H1 (cell line): Measurements from ENCODE around the gene KCNQ1. TPM values are rescaled to one million over a fixed set of nuclear protein-coding genes. Genes with fewer than 3 reads are reported as not detected.

ENCODE experiments used
- CEBPB ChIP-seq: IDR thresholded peaks from 2 replicates; pipeline ENCODE4 v1.6.1; 2012; ENCODE audit warnings: low read depth, low read length
- CHD1 ChIP-seq: IDR thresholded peaks from 2 replicates; pipeline ENCODE4 v1.6.1; 2012; ENCODE audit warnings: low read depth, low read length, improper control_type of control experiment
- CTBP2 ChIP-seq: IDR thresholded peaks from 2 replicates; pipeline ENCODE4 v1.7.0; 2011; ENCODE audit warnings: borderline replicate concordance, mild to moderate bottlenecking, moderate library complexity, mixed read lengths, low read length; ENCODE audit not compliant: insufficient read depth, insufficient read length
- NRF1 ChIP-seq: IDR thresholded peaks from 2 replicates; pipeline ENCODE4 v1.6.1; 2011; ENCODE audit warnings: mild to moderate bottlenecking, low read depth, low read length, improper control_type of control experiment
- PHF8 ChIP-seq: fragments of 200-600 bp; sonication (generic); conservative IDR thresholded peaks from 2 replicates; pipeline ENCODE4 v1.7.1; 2012; ENCODE audit warnings: low read depth, mild to moderate bottlenecking, inconsistent platforms, low read length, moderate library complexity
- RBBP5 ChIP-seq: IDR thresholded peaks from 2 replicates; pipeline ENCODE4 v1.7.1; 2012; ENCODE audit warnings: low read depth, mild to moderate bottlenecking, inconsistent platforms, low read length, moderate library complexity, borderline replicate concordance
- polyA plus RNA-seq, 7 experiments: library from polyadenylated mRNA; depleted of rRNA in 3 of 7; stranded (reverse) in 5 of 7; unstranded in 2 of 7; fragments of >200 nt in 5 of 7; fragments of 200-250 nt in 2 of 7; gene quantifications; 1 replicate in 5 of 7; 2 replicates in 1 of 7; 4 replicates in 1 of 7; pipeline versions ENCODE4 v1.2.1 to v1.2.3, GENCODE V29; 2011 to 2013; ENCODE audit warnings: missing spikeins in 2 of 7, mixed read lengths in 2 of 7
- total RNA-seq: library from RNA; stranded (reverse); fragmentation: NEBNext Ultra II Directional; extraction: Animal tissue kit (Norgen Biotek cat#: 25700); gene quantifications from 2 replicates; pipeline ENCODE4 v1.2.1, GENCODE V29; 2021

The KCNQ1 gene
- total and polyA plus RNA-seq, 2 of the 8 experiments (the other 6 are each of a cell fraction or from before 2014, with no cell fraction given): 1.9 to 2.0 TPM

DNA sequence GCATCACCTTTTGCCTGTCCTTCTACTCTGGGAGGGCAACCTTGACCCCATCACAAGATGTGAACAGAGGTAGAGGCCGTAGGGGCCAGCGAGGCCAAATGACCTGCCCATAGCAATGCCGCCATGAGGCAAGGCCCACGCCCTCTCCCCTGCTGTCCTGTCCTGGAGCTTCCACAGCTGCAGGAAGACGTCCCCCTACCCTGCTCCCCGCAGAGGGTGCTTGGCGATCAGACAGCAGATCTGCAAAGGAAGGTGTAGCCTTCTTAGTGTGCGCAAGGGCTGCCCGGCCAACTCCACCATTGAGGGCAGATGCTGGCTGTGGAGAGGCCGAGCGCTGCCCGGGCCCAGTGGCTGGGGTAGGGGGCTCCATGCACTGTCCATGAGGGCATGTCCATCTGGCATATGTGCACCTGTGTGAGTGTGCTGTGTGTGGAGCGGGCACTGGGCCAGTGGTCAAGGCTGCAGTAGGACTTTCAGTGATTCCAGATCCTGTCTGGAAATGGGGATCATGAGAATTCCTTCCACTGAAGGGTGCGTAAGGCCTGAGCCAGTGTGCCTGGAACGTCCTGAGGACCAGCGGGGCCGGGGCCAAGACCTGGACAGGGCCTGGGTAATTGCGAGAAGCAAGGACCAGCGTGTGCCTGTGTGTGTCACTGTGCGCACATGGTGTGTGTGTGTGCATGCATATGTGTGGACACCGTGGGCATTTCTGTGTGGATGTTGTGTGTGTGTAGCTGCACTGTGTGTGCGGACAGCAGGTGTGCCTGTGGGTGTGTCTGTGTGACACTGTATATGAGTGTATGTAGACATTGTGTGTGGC is 11.5 kb upstream of the KCNQ1 start (continued):
- no peak for TF ChIP-seq NRF1
- no peak for TF ChIP-seq CTBP2
- TF ChIP-seq CEBPB: no peak
- TF ChIP-seq CHD1: no peak
- TF ChIP-seq RBBP5: no peak
- TF ChIP-seq PHF8: no peak
